Caco-2 (cell line): Measurements from ENCODE around the gene KDM1A. TPM values are rescaled to one million over a fixed set of nuclear protein-coding genes. Genes with fewer than 3 reads are reported as not detected.
"Not testable (repeated sequence)": the region's sequence is repeated elsewhere in the genome, so short reads cannot be mapped to it uniquely, and the experiment has no call there.

Experiments used
- BruUV-seq: library from RNA; stranded (reverse); fragments of 400-500 nt; replicated peaks from 2 replicates; lab custom pipeline; 2021; lab: Mats Ljungman, UMichigan
- CTCF ChIA-PET: fragments of 300-600 bp; sonication (Branson Sonifier 250); formaldehyde crosslinking; loops from one replicate; lab custom pipeline; 2022; ENCODE audit warnings: antibody characterized with exemption; lab: Charles Lee
- POLR2A ChIA-PET: fragments of 300-600 bp; sonication (Branson Sonifier 250); formaldehyde crosslinking; loops from one replicate; lab custom pipeline; 2022; ENCODE audit warnings: antibody characterized with exemption; lab: Charles Lee
- DNase-seq, 2 experiments: peaks; one replicate each; pipeline versions ENCODE4 v3.0.0 to v3.0.0-alpha.2; 2020 to 2022
- H3K27me3 ChIP-seq: replicated peaks from 2 replicates; pipeline ENCODE4 v1.6.0; 2011; ENCODE audit warnings: low read length; ENCODE audit not compliant: control insufficient read depth, insufficient read depth
- H3K36me3 ChIP-seq: 2 replicates; pipeline ENCODE4 v1.5.1; 2011; ENCODE audit warnings: low read length; ENCODE audit not compliant: control insufficient read depth, insufficient read depth
- H3K4me1 ChIP-seq: fragments of 250-450 bp; sonication (Bioruptor Pico); 2 replicates; pipeline ENCODE4 v1.5.1; 2020; ENCODE audit warnings: mild to moderate bottlenecking
- H3K4me3 ChIP-seq: 2 replicates; pipeline ENCODE4 v1.5.1; 2011; ENCODE audit warnings: low read depth, mild to moderate bottlenecking, control low read depth, low read length
- H3K9me3 ChIP-seq: fragments of 250-450 bp; sonication (Bioruptor Pico); 2 replicates; pipeline ENCODE4 v1.5.1; 2020; ENCODE audit warnings: mild to moderate bottlenecking, moderate library complexity
- H3K27ac Mint-ChIP-seq: one replicate; pipeline ENCODE4 v1.8.0; 2022; ENCODE audit warnings: mixed read lengths; ENCODE audit not compliant: unreplicated experiment
- H3K27me3 Mint-ChIP-seq: one replicate; pipeline ENCODE4 v1.8.0; 2022; ENCODE audit warnings: mixed read lengths; ENCODE audit not compliant: insufficient read depth, unreplicated experiment
- H3K36me3 Mint-ChIP-seq: one replicate; pipeline ENCODE4 v1.8.0; 2022; ENCODE audit warnings: mild to moderate bottlenecking, mixed read lengths; ENCODE audit not compliant: insufficient read depth, unreplicated experiment
- H3K4me1 Mint-ChIP-seq: one replicate; pipeline ENCODE4 v1.8.0; 2022; ENCODE audit warnings: low read depth, mixed read lengths; ENCODE audit not compliant: unreplicated experiment
- H3K4me3 Mint-ChIP-seq: one replicate; pipeline ENCODE4 v1.8.0; 2022; ENCODE audit warnings: mild to moderate bottlenecking, moderate library complexity, mixed read lengths; ENCODE audit not compliant: unreplicated experiment
- H3K9me3 Mint-ChIP-seq: one replicate; pipeline ENCODE4 v1.8.0; 2022; ENCODE audit warnings: mixed read lengths; ENCODE audit not compliant: unreplicated experiment
- CTCF ChIP-seq, 2 experiments: fragments of 200-600 bp in 1 of 2; IDR thresholded peaks; 1 replicate in 1 of 2; 2 replicates in 1 of 2; pipeline versions ENCODE4 v1.5.1 to v1.8.0; 2011 to 2022; ENCODE audit warnings: antibody characterized with exemption in 1 of 2, control low read depth in 1 of 2, inconsistent platforms in 1 of 2, low read depth in 1 of 2, low read length in 1 of 2, mild to moderate bottlenecking in 1 of 2, moderate library complexity in 1 of 2; ENCODE audit not compliant: insufficient read depth in 1 of 2, severe bottlenecking in 1 of 2, unreplicated experiment in 1 of 2
- intact Hi-C: fragments of 100-400 bp; cut with micrococcal nuclease; formaldehyde crosslinking; loops from one replicate; pipeline ENCODE4 v1.10.0; 2022; ENCODE audit not compliant: unreplicated experiment
- total RNA-seq: library from RNA; stranded (reverse); gene quantifications from 2 replicates; pipeline ENCODE4 v1.2.3, GENCODE V29; 2022

The KDM1A gene
- total RNA-seq, 1 experiment from 2014 or later: 83.0 TPM

GRCh38 chr1:23008901-23009300 is 10.4 kb upstream of the KDM1A start:
- no peak for DNase-seq
- H3K4me3 ChIP-seq: no peak overlapping the region
- H3K4me1 ChIP-seq: no peaks in the 10 kb centered on the region
- no peaks in the 10 kb centered on the region for H3K27me3 Mint-ChIP-seq
- no peaks in the 10 kb centered on the region for H3K4me1 Mint-ChIP-seq
- BruUV-seq: no TSS peak
- ChIA-PET CTCF (no interaction called here), POLR2A (no interaction called here)
- H3K27ac Mint-ChIP-seq: no peak overlapping the region
- H3K27me3 ChIP-seq: no peaks in the 10 kb centered on the region
- H3K9me3 Mint-ChIP-seq: no peaks in the 10 kb centered on the region
- H3K36me3 Mint-ChIP-seq: no peaks in the 10 kb centered on the region
- no peak overlapping the region for H3K4me3 Mint-ChIP-seq
- intact Hi-C loops: no loop called here
- no peaks in the 10 kb centered on the region for H3K36me3 ChIP-seq
- H3K9me3 ChIP-seq: no peaks in the 10 kb centered on the region
- no peak for TF ChIP-seq CTCF (IDR thresholded peaks at IDR 0.05; ENCODE audit: insufficient read depth in 1 of 2, low read depth in 1 of 2, low read length in 1 of 2, severe bottlenecking in 1 of 2, unreplicated experiment in 1 of 2)

- H3K27me3 Mint-ChIP-seq, H3K4me1 Mint-ChIP-seq, BruUV-seq, intact Hi-C loops, H3K27me3 ChIP-seq, CTCF ChIA-PET, DNase-seq, H3K36me3 ChIP-seq, H3K4me3 ChIP-seq, H3K4me3 Mint-ChIP-seq, H3K4me1 ChIP-seq, H3K27ac Mint-ChIP-seq, H3K9me3 Mint-ChIP-seq, H3K9me3 ChIP-seq, H3K36me3 Mint-ChIP-seq, POLR2A ChIA-PET: not testable (repeated sequence)
These were observed 9.2 kb upstream of the KDM1A start for GRCh38 chr1:23010025-23010424.

GRCh38 chr1:23013657-23014056 is 5.6 kb upstream of the KDM1A start:
- no TSS peak for BruUV-seq
- Mint-ChIP-seq H3K9me3 (no peaks in the 10 kb centered on the region), H3K27me3 (no peaks in the 10 kb centered on the region), H3K4me1 (no peaks in the 10 kb centered on the region), H3K4me3 (no peak overlapping the region), H3K36me3 (no peaks in the 10 kb centered on the region), H3K27ac (no peak overlapping the region)
- Histone ChIP-seq H3K27me3 (no peaks in the 10 kb centered on the region), H3K4me1 (no peaks in the 10 kb centered on the region), H3K4me3 (no peak overlapping the region), H3K9me3 (no peaks in the 10 kb centered on the region), H3K36me3 (no peaks in the 10 kb centered on the region)
- POLR2A ChIA-PET: no interaction called here
- intact Hi-C loops: no loop called here
- DNase-seq: no peak
- CTCF ChIA-PET: no interaction called here
- no peak for TF ChIP-seq CTCF (IDR thresholded peaks at IDR 0.05; ENCODE audit: insufficient read depth in 1 of 2, low read depth in 1 of 2, low read length in 1 of 2, severe bottlenecking in 1 of 2, unreplicated experiment in 1 of 2)
